ENCODE measurements around the gene BICRA.
"Not testable (repeated sequence)": the region's sequence is repeated elsewhere in the genome, so short reads cannot be mapped to it uniquely, and the experiment has no call there.

BICRA gene

DNA sequence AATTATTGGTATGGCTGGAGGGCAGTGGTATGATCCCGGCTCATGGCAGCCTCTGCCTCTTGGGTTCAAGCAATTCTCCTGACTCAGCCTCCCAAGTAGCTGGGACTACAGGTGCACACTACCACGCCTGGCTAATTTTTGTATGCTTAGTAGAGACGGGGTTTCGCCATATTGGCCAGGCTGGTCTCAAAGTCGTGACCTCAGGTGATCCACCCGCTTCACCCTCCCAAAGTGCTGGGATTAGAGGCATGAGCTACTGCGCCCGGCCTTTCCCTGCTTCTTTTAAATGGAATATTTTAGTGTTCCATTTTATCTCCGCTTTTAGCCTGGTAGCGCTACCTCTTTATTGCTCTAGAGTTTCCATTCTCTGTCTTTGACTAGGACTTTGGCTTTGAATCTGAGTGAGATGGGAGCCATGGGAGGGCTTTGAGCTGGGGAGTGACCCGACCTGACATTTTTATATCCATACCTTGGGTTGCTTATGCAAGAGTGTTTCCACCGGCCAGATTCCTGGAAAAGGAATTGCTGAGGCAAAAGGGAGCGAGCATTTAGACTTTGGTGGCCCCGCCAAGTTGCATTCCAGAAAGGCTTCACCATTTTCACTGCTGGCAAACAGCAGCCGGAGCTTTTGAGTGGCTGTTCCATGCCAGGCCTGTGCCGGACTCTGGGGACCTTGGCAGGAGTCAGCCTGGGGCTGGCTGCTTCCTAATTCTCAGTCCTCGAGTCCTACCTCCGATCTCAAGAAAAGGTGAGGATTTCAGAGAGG, 22.9 kb downstream of the BICRA start:
- FAIRE-seq = no peak

DNA sequence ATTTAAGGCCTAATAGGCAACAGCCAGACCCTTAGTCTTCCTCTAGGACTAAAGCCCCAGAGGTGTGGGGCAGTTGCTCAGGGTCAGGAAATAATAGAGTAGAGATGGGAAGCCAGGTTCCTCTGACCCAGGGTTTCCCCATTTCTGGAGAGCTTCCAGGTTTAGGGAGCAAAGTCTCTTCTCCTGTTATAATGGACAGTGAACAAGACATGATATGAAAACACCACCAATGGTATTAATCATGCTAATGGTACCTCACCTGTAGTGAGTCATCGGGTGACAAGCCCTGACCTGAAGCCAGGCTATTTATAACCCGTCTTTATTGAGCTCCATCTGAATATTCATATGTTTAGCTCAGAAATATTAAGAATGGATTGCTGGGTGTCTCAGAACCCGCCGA, 24.6 kb downstream of the BICRA start:
- DNase-seq (ENCODE audit: insufficient read length, low spot score) = no peak
- FAIRE-seq = no peak
- TF ChIP-seq POLR2A (IDR thresholded peaks at IDR 0.05; ENCODE audit: low read depth, low read length) = no peak

More for the DNA sequence above, 22.9 kb downstream of the BICRA start:
- TF ChIP-seq POLR2A (IDR thresholded peaks at IDR 0.05; ENCODE audit: low read depth, low read length) = no peak
- no peak for DNase-seq (ENCODE audit: insufficient read length, low spot score)

DNA sequence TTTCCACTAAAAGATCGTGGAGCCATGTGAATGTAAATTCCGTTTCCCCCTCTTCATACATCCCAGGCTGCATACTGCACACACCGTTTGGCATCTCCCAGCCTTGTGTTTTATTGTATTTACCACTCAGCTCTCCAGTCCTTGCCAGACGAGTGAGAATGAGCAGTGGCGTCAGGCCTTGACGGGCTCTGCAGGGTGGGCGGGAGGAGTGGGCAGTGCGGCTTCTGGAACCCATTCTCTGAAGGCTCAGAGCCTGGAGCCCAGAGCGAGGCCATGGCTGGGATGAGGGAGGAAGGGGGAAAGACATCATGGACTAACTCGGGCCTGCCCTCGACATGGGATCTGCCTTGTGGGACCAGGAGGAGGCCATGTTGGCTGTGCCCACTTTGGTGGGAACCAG, 25.1 kb downstream of the BICRA start:
- DNase-seq (ENCODE audit: insufficient read length, low spot score) (no peak), FAIRE-seq (no peak)
- no peak for TF ChIP-seq POLR2A (IDR thresholded peaks at IDR 0.05; ENCODE audit: low read depth, low read length)

DNA sequence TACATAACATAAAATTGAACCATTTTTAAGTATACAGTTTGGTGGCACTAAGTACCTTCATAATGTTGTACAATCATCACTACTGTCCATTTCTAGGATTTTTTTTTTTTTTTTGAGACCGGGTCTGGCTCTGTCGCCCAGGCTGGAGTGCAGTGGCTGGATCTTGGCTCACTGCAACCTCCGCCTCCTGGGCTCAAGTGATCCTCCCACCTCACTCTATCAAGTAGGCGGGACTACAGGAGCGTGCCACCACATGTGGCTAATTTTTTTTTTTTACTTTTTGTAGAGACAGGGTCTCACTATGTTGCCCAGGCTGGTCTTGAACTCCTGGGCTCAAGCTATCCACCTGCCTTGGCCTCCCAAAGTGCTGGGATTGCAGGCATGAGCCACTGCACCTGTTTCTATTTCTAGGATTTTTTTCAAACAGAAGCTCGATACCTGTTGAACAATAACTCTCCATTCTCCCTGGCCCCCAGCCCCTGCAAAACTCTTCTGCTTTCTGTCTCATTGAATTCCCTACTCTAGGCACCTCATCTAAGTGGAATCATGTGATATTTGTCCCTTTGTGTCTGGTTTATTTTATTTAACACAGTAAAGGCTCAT, 26.3 kb downstream of the BICRA start:
- not testable (repeated sequence) for DNase-seq (ENCODE audit: insufficient read length, low spot score); FAIRE-seq

DNA sequence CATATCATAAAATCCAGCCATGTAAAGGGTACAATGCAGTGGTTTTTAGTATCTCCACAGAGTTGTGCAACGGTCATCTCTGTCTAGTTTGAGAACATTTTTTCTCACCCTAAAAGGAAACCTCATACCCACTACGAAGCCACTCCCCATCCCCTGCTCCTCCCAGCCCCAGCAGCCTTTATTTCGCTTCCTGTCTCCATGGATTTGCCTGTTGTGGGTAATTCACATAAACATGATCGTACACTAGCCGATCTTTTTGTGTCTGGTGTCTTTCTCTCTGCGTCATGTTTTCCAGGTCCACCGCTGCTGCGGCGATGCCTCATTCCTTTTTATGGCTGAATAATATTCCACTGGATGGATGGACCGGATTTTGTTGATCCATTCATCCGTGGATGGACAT, 28.6 kb downstream of the BICRA start:
- DNase-seq (ENCODE audit: insufficient read length, low spot score) (no peak), FAIRE-seq (no peak)
- no peak for TF ChIP-seq POLR2A (IDR thresholded peaks at IDR 0.05; ENCODE audit: low read depth, low read length)

DNA sequence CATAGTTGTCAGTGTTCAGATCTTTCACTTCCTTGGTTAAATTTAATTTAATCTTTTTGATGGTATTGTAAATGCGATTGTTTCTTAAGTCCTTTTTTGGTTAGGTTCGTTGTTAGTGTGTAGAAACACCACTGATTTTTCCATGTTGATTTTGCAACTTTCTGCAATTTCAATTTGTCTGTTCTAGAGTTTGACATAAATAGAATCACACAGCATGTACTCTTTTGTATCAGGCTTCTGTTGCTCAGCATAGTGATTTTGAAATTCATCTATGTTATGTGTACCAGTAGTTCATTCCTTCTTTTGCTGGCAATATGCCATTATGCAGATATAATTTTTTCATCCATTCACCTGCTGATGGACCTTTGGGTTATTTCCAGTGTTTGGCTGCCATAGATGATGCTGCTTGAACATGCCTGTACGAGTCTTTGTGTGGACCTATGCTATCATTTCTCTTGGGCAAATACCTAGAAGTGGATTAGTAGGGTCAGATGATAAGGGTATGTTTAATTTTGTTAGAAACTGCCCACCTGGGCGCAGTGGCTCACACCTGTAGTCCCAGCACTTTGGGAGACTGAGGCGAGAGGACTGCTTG, 33.1 kb downstream of the BICRA start:
- no peak for FAIRE-seq
- TF ChIP-seq POLR2A (IDR thresholded peaks at IDR 0.05; ENCODE audit: low read depth, low read length) = no peak
- no peak for DNase-seq (ENCODE audit: insufficient read length, low spot score)

DNA sequence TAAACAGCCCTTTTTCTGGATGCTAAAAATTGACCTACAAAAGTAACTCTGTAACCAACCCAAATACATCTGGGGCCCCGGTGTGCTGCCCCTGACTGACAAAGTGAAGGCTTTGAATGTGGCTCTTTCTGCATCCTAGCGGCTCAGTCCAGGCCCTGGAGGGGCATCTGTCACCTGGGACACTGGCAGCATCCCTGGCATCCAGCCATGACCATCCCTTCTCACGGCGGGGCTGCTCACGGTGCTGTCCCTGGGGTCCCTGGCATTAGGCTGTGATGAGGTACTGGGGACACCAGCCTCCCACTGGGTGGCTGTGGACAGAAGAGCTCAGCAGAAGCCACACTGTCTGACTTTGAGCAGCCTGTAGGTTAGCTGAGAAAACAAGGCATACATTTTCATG, 34.3 kb downstream of the BICRA start:
- DNase-seq (ENCODE audit: insufficient read length, low spot score) (no peak), FAIRE-seq (no peak)
- TF ChIP-seq POLR2A (IDR thresholded peaks at IDR 0.05; ENCODE audit: low read depth, low read length) = no peak

DNA sequence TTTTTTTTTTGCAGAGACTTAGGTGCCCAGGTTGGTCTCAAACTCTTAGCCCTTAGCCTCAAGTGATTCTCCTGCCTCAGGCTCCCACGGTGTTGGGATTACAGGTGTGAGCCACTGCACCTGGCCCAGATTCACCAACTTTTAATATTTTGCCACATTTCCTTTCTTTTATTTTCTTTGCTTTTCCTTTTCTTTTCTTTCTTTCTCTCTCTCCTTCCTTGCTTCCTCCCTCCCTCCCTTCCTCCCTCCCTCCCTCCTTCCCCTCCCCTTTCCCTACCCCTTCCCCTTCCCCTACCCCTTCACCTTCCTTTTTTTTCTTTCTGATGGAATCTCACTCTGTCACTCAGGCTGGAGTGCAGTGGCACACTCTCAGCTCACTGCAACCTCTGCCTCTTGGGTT, 35.3 kb downstream of the BICRA start:
- FAIRE-seq (no peak), DNase-seq (ENCODE audit: insufficient read length, low spot score) (no peak)
- TF ChIP-seq POLR2A (IDR thresholded peaks at IDR 0.05; ENCODE audit: low read depth, low read length) = no peak

DNA sequence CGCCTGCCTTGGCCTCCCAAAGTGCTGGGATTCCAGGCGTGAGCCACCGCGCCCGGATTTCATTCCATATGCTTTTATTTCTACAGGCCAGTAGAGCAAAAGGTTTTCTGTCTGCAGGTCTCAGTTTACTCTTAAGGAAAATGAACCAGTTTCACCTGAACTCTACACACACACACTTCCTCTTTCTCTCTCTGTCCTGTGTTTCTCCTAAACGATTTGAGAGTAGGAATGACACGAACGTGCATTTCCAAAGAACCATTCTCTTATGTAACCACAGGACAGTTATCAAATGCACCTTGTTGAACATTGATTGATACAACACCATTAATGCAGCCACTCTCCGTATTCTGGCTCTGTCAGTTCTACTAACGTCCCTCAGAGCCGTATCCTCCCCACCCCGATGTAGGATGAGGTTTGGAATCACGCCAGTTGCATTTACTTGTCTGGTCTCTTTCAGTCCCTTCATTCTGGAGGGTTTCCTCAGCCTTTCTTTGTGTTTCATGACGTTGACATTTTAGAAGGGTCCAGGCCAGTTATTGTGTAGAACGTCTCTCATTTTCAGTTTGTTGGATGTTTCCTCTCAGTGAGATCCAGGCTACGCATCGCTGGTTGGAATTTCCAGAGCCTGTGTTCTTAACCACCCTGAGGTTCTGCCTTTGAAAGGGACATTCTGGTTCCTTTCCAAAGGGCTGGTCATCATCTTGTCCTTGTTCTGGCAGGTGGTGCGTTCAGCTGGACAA, 36.0 kb downstream of the BICRA start:
- no peak for TF ChIP-seq POLR2A (IDR thresholded peaks at IDR 0.05; ENCODE audit: low read depth, low read length)
- no peak for FAIRE-seq

DNA sequence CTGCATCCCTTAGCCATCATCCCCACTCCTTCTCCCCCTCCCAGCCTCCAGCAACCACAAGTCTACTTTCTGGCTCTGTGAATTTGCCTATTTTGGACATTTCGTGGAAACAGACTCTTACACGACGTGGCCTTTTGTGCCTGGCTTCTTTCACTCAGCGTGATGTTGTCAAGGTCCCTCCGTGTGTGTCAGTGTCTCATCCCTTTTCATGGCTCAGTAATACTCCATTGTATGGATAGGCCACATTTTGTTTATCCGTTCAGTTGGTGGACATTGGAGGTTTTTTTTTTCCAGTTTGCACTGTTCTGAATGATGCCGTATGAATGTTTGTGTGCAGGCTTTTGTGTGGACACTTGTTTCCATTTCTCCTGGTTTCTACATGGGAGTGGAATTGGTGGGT, 38.0 kb downstream of the BICRA start:
- FAIRE-seq (no peak), DNase-seq (ENCODE audit: insufficient read length, low spot score) (no peak)
- no peak for TF ChIP-seq POLR2A (IDR thresholded peaks at IDR 0.05; ENCODE audit: low read depth, low read length)

More for the DNA sequence above, 36.0 kb downstream of the BICRA start:
- no peak for DNase-seq (ENCODE audit: insufficient read length, low spot score)

DNA sequence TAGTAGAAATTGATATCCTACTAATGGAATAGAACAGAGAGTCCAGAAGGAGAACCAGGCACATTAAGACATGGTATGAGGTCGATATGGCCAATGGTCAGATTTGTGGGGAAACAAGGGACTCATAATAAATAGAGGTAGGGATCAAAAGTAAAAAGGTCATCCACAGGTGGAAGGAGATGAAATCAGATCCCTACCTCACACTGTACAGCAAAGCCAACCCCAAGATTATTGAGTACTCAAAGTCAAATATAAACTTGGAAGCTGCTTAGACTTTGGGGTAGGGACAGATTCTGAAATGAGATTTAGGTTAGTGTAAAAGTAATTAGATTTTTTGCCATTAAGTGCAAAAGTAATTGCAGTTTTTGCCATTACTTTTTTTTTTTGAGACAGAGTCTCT, 40.7 kb downstream of the BICRA start:
- no peak for FAIRE-seq
- DNase-seq (ENCODE audit: insufficient read length, low spot score) = no peak
- no peak for TF ChIP-seq POLR2A (IDR thresholded peaks at IDR 0.05; ENCODE audit: low read depth, low read length)

DNA sequence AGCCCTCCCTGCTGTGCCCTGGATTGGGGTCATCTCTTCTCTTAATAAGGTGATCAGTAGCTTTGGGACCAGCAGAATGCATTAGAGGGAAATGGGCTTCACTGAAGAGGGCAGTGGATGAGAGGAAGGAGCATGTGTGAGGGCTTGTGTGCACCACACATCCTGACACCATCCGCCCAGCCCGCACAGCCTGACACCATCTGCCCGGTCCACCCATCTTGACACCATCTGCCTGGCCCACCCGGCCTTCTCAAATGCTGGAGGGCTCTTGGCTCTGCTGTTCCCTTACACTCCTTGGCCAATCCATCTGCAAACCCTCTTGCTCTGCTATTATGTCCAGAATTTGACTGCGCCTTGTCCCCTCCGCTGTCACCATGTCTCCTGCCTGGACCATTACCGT, 41.8 kb downstream of the BICRA start:
- DNase-seq (ENCODE audit: insufficient read length, low spot score) (no peak), FAIRE-seq (no peak)
- TF ChIP-seq POLR2A (IDR thresholded peaks at IDR 0.05; ENCODE audit: low read depth, low read length) = no peak

DNA sequence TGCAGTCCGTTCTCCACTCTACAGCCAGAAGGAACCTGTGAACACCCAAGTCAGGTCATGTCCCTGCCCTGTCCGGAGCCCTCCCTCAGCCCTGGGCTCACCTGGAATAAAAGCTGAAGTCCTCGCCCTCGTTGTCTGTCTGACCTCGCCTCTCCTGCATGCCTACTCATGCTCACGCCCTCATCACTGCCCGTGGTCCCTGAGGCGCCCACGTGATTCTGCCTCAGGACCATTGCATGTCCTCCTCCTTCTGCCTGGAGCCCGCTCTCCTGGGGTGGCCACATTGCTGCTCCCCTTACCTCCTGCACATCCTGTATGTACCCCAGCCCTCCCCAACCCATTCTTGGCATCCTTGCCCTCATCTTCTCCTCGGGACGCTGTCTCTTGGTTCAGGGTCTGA, 42.2 kb downstream of the BICRA start:
- FAIRE-seq = no peak
- TF ChIP-seq POLR2A (IDR thresholded peaks at IDR 0.05; ENCODE audit: low read depth, low read length) = no peak
- DNase-seq (ENCODE audit: insufficient read length, low spot score) = no peak

DNA sequence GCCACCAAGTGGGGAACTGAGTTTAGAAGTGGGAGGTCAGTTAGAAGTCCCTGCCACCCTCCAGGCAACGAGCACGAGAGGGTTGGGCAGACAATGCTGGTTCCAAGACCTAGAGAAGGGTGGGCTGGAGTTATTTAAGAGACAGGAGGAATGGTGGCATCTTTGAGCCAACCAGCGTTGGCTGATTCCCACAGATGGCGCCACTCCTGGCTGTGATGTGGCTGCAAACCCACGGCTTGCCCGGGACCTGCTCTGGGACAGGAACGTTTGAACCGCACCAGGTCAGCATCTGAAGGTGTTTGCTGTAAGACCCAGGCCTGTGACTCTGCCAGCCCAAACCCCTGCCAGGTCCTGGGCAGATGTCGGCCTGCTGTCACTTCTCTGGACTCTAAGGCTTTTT, 42.8 kb downstream of the BICRA start:
- TF ChIP-seq POLR2A (IDR thresholded peaks at IDR 0.05; ENCODE audit: low read depth, low read length) = no peak
- DNase-seq (ENCODE audit: insufficient read length, low spot score) (no peak), FAIRE-seq (no peak)

All from H54 (cell line).